ENCODE data around the gene MRAP.

GRCh38 chr21:32319012-32319411, 20.4 kb downstream of the MRAP start:
- TF ChIP-seq, protein P1, sequence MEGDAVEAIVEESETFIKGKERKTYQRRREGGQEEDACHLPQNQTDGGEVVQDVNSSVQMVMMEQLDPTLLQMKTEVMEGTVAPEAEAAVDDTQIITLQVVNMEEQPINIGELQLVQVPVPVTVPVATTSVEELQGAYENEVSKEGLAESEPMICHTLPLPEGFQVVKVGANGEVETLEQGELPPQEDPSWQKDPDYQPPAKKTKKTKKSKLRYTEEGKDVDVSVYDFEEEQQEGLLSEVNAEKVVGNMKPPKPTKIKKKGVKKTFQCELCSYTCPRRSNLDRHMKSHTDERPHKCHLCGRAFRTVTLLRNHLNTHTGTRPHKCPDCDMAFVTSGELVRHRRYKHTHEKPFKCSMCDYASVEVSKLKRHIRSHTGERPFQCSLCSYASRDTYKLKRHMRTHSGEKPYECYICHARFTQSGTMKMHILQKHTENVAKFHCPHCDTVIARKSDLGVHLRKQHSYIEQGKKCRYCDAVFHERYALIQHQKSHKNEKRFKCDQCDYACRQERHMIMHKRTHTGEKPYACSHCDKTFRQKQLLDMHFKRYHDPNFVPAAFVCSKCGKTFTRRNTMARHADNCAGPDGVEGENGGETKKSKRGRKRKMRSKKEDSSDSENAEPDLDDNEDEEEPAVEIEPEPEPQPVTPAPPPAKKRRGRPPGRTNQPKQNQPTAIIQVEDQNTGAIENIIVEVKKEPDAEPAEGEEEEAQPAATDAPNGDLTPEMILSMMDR (IDR thresholded peaks at IDR 0.05; ENCODE audit: insufficient read depth, low read length), result no peak
- TF ChIP-seq SPI1 (IDR thresholded peaks at IDR 0.05; ENCODE audit: borderline replicate concordance, low read depth) (no peak), POLR2AphosphoS5 (IDR thresholded peaks at IDR 0.05; ENCODE audit: low read depth) (no peak)

All from HL-60 (cell line).